ENCODE measurements around the gene FAM168A. TPM values are rescaled to one million over a fixed set of nuclear protein-coding genes. Genes with fewer than 3 reads are reported as not detected.

FAM168A gene
- total RNA-seq, 4 donors from 2014 or later: 17.7 to 40.1 (median 22.2) TPM

DNA sequence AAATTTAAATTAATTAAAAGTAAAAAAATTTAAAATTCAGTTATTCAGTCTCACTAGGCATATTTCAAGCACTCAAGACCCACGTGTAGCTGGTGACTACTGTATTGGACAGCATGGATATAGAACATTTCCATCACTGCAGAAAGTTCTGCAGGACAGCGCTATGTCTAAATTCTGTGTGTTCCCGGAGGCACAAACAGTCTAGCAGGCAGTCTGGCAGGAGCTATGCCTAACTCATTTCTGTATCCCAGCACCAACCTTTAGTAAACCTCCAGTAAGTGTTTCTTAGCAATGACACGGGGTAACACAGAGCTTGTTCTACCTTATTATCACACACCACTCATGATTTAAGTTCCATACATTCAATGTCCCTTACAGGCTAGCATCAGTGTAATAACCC lies 48.5 kb downstream of the FAM168A start:
- H3K27me3 ChIP-seq: no peaks in the 10 kb centered on the region

DNA sequence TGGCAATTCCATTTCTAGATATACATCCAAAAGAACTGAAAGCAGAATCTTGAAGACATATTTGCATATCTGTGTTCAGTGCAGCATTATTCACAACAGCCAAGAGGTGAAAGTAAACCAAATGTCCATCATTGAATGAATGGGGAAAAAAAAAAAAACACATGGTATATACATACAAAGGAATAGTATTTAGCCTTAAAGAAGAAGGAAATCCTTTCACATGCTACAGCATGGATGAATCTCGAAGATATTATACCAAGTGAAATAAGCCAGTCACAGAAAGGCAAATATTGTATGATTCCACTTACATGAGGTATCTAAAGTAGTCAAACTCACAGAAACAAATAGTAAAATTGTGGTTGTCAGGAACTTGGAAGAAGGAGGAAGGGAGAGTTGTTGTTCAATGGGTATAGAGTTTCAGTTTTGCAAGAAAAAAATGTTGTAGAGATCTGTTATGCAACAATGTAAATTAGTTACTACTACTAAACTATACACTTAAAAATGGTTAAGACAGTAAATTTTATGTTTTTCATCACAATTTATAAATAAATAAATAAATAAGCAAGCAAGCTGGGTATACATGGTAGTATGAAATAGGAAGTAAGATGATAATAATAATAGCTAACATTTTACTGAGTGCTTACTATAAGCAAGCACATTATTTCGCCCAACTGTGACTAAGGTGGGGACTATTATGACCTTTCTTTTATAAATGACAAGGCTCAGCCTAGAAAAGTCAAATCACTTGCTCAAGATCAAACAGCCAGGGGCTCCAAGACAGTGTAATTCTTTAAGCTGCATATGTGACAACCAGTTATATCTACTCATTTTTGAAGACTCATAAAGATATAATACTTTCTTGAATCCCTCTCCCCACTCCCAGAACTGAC lies 50.0 kb downstream of the FAM168A start:
- Histone ChIP-seq H3K9me3 (no peaks in the 10 kb centered on the region), H3K4me1 (no peaks in the 10 kb centered on the region), H3K27ac (no peak overlapping the region), H3K36me3 (no peaks in the 10 kb centered on the region), H3K27me3 (no peaks in the 10 kb centered on the region), H3K4me3 (no peak overlapping the region)
- WGBS: 99% methylated on average over 2 of the region's 2 CpGs
- DNase-seq (ENCODE audit: low spot score in 2 of 2): no peak
- TF ChIP-seq EP300 (IDR thresholded peaks at IDR 0.05) (no peak), POLR2AphosphoS5 (IDR thresholded peaks at IDR 0.05) (no peak), POLR2A (IDR thresholded peaks at IDR 0.05) (no peak)
- TF ChIP-seq, protein P1, sequence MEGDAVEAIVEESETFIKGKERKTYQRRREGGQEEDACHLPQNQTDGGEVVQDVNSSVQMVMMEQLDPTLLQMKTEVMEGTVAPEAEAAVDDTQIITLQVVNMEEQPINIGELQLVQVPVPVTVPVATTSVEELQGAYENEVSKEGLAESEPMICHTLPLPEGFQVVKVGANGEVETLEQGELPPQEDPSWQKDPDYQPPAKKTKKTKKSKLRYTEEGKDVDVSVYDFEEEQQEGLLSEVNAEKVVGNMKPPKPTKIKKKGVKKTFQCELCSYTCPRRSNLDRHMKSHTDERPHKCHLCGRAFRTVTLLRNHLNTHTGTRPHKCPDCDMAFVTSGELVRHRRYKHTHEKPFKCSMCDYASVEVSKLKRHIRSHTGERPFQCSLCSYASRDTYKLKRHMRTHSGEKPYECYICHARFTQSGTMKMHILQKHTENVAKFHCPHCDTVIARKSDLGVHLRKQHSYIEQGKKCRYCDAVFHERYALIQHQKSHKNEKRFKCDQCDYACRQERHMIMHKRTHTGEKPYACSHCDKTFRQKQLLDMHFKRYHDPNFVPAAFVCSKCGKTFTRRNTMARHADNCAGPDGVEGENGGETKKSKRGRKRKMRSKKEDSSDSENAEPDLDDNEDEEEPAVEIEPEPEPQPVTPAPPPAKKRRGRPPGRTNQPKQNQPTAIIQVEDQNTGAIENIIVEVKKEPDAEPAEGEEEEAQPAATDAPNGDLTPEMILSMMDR (IDR thresholded peaks at IDR 0.05): no peak

More for the DNA sequence above, 48.5 kb downstream of the FAM168A start:
- WGBS: 89% methylated on average over 4 of the region's 4 CpGs
- H3K4me3 ChIP-seq: no peak overlapping the region
- TF ChIP-seq POLR2AphosphoS5 (IDR thresholded peaks at IDR 0.05): no peak
- TF ChIP-seq POLR2A (IDR thresholded peaks at IDR 0.05): no peak
- TF ChIP-seq EP300 (IDR thresholded peaks at IDR 0.05): no peak
- TF ChIP-seq, protein P1 (IDR thresholded peaks at IDR 0.05): no peak
- H3K27ac ChIP-seq: no peak overlapping the region
- H3K4me1 ChIP-seq: no peaks in the 10 kb centered on the region
- DNase-seq (ENCODE audit: low spot score in 2 of 2): no peak
- no peaks in the 10 kb centered on the region for H3K36me3 ChIP-seq
- no peaks in the 10 kb centered on the region for H3K9me3 ChIP-seq

DNA sequence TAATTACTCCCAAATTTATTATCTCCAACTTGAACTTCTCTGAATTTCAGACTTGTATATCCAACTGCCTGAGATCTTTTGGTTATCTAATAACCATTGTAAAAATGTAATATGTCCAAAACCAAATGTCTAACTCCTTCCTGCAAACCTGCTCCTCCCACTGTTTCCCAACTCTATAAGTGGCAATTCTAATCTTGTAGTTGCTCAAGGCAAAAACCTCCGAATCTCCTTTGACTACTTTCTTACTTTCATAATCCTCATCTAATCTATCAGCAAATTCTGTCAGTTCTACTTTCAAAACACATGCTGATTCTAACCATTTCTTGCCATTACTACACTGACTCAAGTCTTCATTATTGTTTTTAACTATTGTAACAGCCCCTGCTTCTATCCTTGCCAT lies 55.7 kb downstream of the FAM168A start:
- Histone ChIP-seq H3K36me3 (no peaks in the 10 kb centered on the region), H3K9me3 (no peaks in the 10 kb centered on the region), H3K27me3 (no peaks in the 10 kb centered on the region), H3K4me1 (peaks cover 7% of the 10 kb centered on the region), H3K4me3 (no peak overlapping the region), H3K27ac (no peak overlapping the region)
- DNase-seq (ENCODE audit: low spot score in 2 of 2): no peak
- TF ChIP-seq EP300 (IDR thresholded peaks at IDR 0.05) (no peak), POLR2A (IDR thresholded peaks at IDR 0.05) (no peak), POLR2AphosphoS5 (IDR thresholded peaks at IDR 0.05) (no peak)
- TF ChIP-seq, protein P1 (IDR thresholded peaks at IDR 0.05): no peak
- WGBS: 48% methylated on average over 1 of the region's 1 CpG

DNA sequence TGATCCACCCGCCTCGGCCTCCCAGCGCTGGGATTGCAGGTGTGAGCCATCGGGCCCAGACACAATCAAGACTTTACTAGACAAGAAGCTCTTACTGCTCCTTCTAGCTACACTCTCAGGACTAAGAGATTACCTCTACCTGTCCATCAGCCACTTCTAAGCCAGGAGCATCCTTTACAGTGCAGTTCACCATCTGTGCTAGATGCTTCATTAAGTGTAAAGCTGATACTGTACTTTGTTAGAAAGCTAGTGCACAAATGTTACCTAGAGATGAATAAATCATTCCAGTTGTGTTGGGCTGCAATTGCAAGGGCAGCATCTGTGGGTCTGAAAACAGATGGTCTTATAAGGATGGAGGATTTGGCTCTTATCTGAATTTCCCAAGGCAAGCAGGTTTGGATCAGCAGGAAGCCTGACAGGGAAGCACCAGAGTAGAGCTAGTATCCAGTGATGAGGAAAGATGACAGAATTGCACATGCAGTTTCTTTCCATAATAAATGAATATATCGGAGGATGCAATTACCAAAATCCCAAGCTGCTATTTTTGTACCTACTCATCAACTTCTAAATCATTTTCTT lies 58.3 kb downstream of the FAM168A start:
- Histone ChIP-seq H3K36me3 (no peaks in the 10 kb centered on the region), H3K9me3 (no peaks in the 10 kb centered on the region), H3K27ac (no peak overlapping the region), H3K4me1 (peaks cover 7% of the 10 kb centered on the region), H3K27me3 (no peaks in the 10 kb centered on the region), H3K4me3 (no peak overlapping the region)
- no peak for DNase-seq (ENCODE audit: low spot score in 2 of 2)
- TF ChIP-seq POLR2A (IDR thresholded peaks at IDR 0.05) (no peak), EP300 (IDR thresholded peaks at IDR 0.05) (no peak), POLR2AphosphoS5 (IDR thresholded peaks at IDR 0.05) (no peak)
- TF ChIP-seq, protein P1 (IDR thresholded peaks at IDR 0.05): no peak
- 95% methylated on average over 5 of the region's 5 CpGs for WGBS

DNA sequence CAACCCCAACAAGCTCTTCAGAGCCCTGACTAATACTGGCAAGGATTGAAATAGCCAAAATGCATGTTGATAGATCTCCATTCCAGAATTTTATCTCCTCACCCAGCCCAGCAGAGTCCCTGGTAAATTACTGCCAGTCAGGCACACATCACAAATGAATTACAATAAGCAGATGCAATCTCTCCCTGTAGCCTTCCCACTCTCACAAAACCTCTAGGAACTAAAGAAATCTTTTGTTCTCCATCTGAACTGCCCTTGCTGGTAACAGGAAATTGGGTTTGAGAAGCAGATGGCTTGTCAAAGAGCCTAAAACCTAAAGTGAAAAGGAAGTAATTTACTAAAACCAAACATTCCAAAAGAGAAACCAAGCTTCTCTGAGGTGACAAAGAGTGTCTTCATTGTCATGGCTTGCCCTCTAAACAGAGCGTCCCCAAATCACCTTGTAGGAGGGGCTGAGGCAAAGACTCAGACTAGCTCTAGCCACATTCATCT lies 59.5 kb downstream of the FAM168A start:
- Histone ChIP-seq H3K36me3 (no peaks in the 10 kb centered on the region), H3K27ac (no peak overlapping the region), H3K4me3 (no peak overlapping the region), H3K27me3 (no peaks in the 10 kb centered on the region), H3K9me3 (no peaks in the 10 kb centered on the region), H3K4me1 (peaks cover 7% of the 10 kb centered on the region)
- no peak for DNase-seq (ENCODE audit: low spot score in 2 of 2)
- TF ChIP-seq EP300 (IDR thresholded peaks at IDR 0.05) (no peak), POLR2AphosphoS5 (IDR thresholded peaks at IDR 0.05) (no peak), POLR2A (IDR thresholded peaks at IDR 0.05) (no peak)
- TF ChIP-seq, protein P1 (IDR thresholded peaks at IDR 0.05): no peak
- 5% methylated on average over 1 of the region's 1 CpG for WGBS
